ENCODE data around the gene VSTM2B. TPM values are rescaled to one million over a fixed set of nuclear protein-coding genes. Genes with fewer than 3 reads are reported as not detected.

VSTM2B gene
- total RNA-seq, 2 donors from 2014 or later = not detected

GRCh38 chr19:29598496-29598895 lies 72.7 kb downstream of the VSTM2B start:
- WGBS, 2 donors = 36 to 44% methylated on average over 3 of the region's 3 CpGs
- no peak overlapping the region for H3K4me3 ChIP-seq
- H3K27ac ChIP-seq = no peak overlapping the region
- H3K9me3 ChIP-seq = no peaks in the 10 kb centered on the region
- no peaks in the 10 kb centered on the region for H3K36me3 ChIP-seq (replicated peaks in 1 of 2; ENCODE audit: insufficient read depth in 1 of 2, low read depth in 2 of 2)
- TF ChIP-seq, protein P1, sequence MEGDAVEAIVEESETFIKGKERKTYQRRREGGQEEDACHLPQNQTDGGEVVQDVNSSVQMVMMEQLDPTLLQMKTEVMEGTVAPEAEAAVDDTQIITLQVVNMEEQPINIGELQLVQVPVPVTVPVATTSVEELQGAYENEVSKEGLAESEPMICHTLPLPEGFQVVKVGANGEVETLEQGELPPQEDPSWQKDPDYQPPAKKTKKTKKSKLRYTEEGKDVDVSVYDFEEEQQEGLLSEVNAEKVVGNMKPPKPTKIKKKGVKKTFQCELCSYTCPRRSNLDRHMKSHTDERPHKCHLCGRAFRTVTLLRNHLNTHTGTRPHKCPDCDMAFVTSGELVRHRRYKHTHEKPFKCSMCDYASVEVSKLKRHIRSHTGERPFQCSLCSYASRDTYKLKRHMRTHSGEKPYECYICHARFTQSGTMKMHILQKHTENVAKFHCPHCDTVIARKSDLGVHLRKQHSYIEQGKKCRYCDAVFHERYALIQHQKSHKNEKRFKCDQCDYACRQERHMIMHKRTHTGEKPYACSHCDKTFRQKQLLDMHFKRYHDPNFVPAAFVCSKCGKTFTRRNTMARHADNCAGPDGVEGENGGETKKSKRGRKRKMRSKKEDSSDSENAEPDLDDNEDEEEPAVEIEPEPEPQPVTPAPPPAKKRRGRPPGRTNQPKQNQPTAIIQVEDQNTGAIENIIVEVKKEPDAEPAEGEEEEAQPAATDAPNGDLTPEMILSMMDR (IDR thresholded peaks at IDR 0.05) = no peak
- no peak for TF ChIP-seq POLR2A (IDR thresholded peaks at IDR 0.05)
- no peaks in the 10 kb centered on the region for H3K4me1 ChIP-seq
- ATAC-seq (no peak), DNase-seq (no peak)
- intact Hi-C loops (cut with DNase I) = no loop called here
- no peaks in the 10 kb centered on the region for H3K27me3 ChIP-seq

DNA sequence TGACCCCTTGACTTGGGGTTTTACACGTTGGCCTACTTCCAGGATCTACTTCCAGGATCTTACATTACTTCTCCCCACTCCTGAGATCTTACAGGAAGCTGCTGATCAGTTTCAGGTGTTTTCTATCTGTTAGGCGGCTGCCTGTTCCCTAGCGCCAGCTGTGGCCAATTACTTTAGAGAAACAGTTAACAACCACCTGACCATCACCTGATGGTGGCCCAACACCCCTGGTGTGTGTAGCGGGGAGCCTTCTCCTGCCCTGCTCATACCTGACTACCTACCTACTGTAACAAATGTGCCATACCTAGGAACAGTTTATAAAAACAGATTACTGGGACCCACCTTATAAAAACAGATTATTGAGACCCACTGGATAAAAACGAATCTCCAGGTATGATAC lies 77.5 kb downstream of the VSTM2B start:
- no peaks in the 10 kb centered on the region for H3K27me3 ChIP-seq
- 63 to 77% methylated on average over 5 of the region's 5 CpGs for WGBS, 2 donors
- intact Hi-C loops (cut with DNase I) = no loop called here
- TF ChIP-seq, protein P1 (IDR thresholded peaks at IDR 0.05) = no peak
- no peak for TF ChIP-seq POLR2A (IDR thresholded peaks at IDR 0.05)
- DNase-seq = no peak
- no peak overlapping the region for H3K4me3 ChIP-seq
- H3K36me3 ChIP-seq (replicated peaks in 1 of 2; ENCODE audit: insufficient read depth in 1 of 2, low read depth in 2 of 2) = no peaks in the 10 kb centered on the region
- no peak for ATAC-seq
- H3K4me1 ChIP-seq = peaks cover 14% of the 10 kb centered on the region
- H3K9me3 ChIP-seq = no peaks in the 10 kb centered on the region
- H3K27ac ChIP-seq = no peak overlapping the region

GRCh38 chr19:29605653-29606419 lies 80.0 kb downstream of the VSTM2B start, which contains the start of gene POP4:
TSS of gene POP4 (plus strand) at chr19:29606283. CDS start at chr19:29606319, 36 bp downstream.
- Histone ChIP-seq H3K4me3 (peak within 1 kb of the TSS; percentile 42 to 76), H3K36me3 (replicated peaks in 1 of 2; ENCODE audit: insufficient read depth in 1 of 2, low read depth in 2 of 2) (peaks cover 0 to 3% of the 10 kb centered on the region in 2 donors), H3K9me3 (no peaks in the 10 kb centered on the region), H3K4me1 (peaks cover 14% of the 10 kb centered on the region), H3K27ac (peak within 1 kb of the TSS; percentile 91 to 99 (median 98)), H3K27me3 (no peaks in the 10 kb centered on the region)
- WGBS, 2 donors = 0 to 1% methylated on average over 30 to 47 of the region's 47 CpGs
- TF ChIP-seq, protein P1 (IDR thresholded peaks at IDR 0.05) = no peak
- peak; percentile 96 to 99 (median 99) for TF ChIP-seq POLR2A (IDR thresholded peaks at IDR 0.05)
- intact Hi-C loops (cut with DNase I) = no loop called here
- ATAC-seq (peak; percentile 97), DNase-seq (peak; percentile 97 to 98 (median 98))

DNA sequence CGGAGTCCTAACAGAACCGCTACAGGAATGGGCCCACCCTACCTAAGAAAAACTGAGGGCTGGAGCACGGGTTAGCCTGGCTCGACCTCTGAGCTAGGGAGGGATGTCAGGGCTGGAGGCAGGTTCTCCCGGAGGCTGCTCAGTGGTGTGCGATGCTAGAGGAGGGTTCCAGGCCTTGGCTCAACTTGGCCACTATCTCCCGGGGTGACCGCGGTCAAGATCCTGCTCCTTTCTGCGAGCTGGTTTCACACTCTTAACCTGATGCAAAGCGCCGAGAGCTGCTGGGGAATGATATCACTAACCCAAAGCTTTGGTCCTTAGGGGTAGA lies 80.6 kb downstream of the VSTM2B start:
- H3K9me3 ChIP-seq = no peaks in the 10 kb centered on the region
- intact Hi-C loops (cut with DNase I) = no loop called here
- H3K27me3 ChIP-seq = no peaks in the 10 kb centered on the region
- H3K4me3 ChIP-seq = peak overlapping the region; percentile 42 to 76
- 0% methylated on average over 3 to 12 of the region's 12 CpGs for WGBS, 2 donors
- DNase-seq (no peak), ATAC-seq (peak; percentile 18)
- peaks cover 14% of the 10 kb centered on the region for H3K4me1 ChIP-seq
- TF ChIP-seq, protein P1 (IDR thresholded peaks at IDR 0.05) = no peak
- no peak for TF ChIP-seq POLR2A (IDR thresholded peaks at IDR 0.05)
- peaks cover 0 to 3% of the 10 kb centered on the region in 2 donors for H3K36me3 ChIP-seq (replicated peaks in 1 of 2; ENCODE audit: insufficient read depth in 1 of 2, low read depth in 2 of 2)
- H3K27ac ChIP-seq = peak overlapping the region; percentile 91 to 99 (median 98)
